Measurements from ENCODE around the gene TMEM233.
A peak's percentile ranks its signal among the peaks of the same experiment; 100 is the strongest.
"Not testable (repeated sequence)": the region's sequence is repeated elsewhere in the genome, so short reads cannot be mapped to it uniquely, and the experiment has no call there.

Gene TMEM233

GRCh38 chr12:119613319-119613936 lies 19.9 kb downstream of the TMEM233 start:
- no peak for DNase-seq

GRCh38 chr12:119614705-119615104 lies 21.1 kb downstream of the TMEM233 start:
- DNase-seq: no peak

- no peak for DNase-seq
These were observed 22.2 kb downstream of the TMEM233 start for GRCh38 chr12:119615518-119616475.

- not testable (repeated sequence) for DNase-seq
These were observed 24.8 kb downstream of the TMEM233 start for GRCh38 chr12:119618328-119618896.

GRCh38 chr12:119620490-119620889 lies 26.9 kb downstream of the TMEM233 start:
- no peak for DNase-seq

GRCh38 chr12:119621878-119622277 lies 28.3 kb downstream of the TMEM233 start:
- no peak for DNase-seq

- DNase-seq: no peak
These were observed 31.4 kb downstream of the TMEM233 start for GRCh38 chr12:119624966-119625365.

GRCh38 chr12:119627019-119627643 lies 33.6 kb downstream of the TMEM233 start:
- no peak for DNase-seq

GRCh38 chr12:119627686-119628085 lies 34.1 kb downstream of the TMEM233 start:
- DNase-seq: no peak

GRCh38 chr12:119630223-119630780 lies 36.7 kb downstream of the TMEM233 start:
- no peak for DNase-seq

- no peak for DNase-seq
These were observed 37.5 kb downstream of the TMEM233 start for GRCh38 chr12:119630962-119631550.

- DNase-seq: no peak
These were observed 38.5 kb downstream of the TMEM233 start for GRCh38 chr12:119631930-119632678.

- no peak for DNase-seq
These were observed 41.2 kb downstream of the TMEM233 start for GRCh38 chr12:119634743-119635142.

GRCh38 chr12:119642986-119643385 lies 49.4 kb downstream of the TMEM233 start:
- DNase-seq: no peak

GRCh38 chr12:119644930-119645329 lies 51.4 kb downstream of the TMEM233 start:
- DNase-seq: no peak

- no peak for DNase-seq
These were observed 52.0 kb downstream of the TMEM233 start for GRCh38 chr12:119645535-119646059.

- no peak for DNase-seq
These were observed 55.7 kb downstream of the TMEM233 start for GRCh38 chr12:119649202-119649808.

- no peak for DNase-seq
These were observed 59.1 kb downstream of the TMEM233 start for GRCh38 chr12:119652665-119653064.

GRCh38 chr12:119657001-119657400 lies 63.4 kb downstream of the TMEM233 start:
- not testable (repeated sequence) for DNase-seq

GRCh38 chr12:119658166-119658565 lies 64.6 kb downstream of the TMEM233 start:
- not testable (repeated sequence) for DNase-seq

- peak; percentile 12 for DNase-seq
These were observed 65.8 kb downstream of the TMEM233 start for GRCh38 chr12:119659289-119659897.

Measured in CD4-positive, alpha-beta T cell treated with Interferon gamma for 1 hour (primary cell).